Inflammatory macrophage treated with lipopolysaccharide for 1 hour (primary cell): Measurements from ENCODE around the gene INPP5A.
"Not testable (repeated sequence)": the region's sequence is repeated elsewhere in the genome, so short reads cannot be mapped to it uniquely, and the experiment has no call there.

Experiments
- DNase-seq, 2 donors: peaks; one replicate each; pipeline ENCODE4 v3.0.0-alpha.2; 2020 to 2022

Gene INPP5A

DNA sequence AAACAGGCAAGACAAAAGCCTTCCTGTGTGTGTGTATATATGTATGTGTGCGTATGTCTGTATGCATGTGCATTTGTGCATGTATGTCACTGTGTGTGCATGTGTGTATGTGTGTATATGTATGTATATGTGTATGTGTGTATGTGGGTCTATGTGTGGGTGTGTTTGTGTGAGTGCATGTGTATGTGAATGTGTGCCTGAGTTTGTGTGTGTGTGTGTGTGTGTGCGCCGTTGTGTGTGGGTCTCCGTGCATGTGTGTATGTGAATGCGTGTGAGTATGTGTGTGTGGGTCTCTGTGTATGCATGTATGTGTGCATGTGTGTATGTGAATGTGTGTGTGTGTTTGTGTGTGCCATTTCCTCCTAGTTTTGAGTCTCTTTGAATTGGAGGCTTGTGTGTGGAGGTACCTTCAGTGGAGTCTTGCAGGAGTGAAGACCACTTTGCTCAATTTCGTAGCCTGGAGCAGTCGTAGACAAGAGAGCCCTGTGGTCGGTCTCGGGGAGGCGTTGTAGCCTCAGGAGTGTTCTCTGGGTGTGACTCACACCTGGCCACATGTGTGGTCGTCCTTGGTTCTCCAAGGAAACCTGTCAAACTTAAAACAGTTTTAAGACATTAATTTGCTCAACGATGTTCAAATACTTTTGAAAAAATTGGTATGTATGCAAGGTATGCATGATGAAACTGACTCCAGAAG lies 28.1 kb downstream of the INPP5A start:
- DNase-seq, result no peak

- no peak for DNase-seq
Observed at GRCh38 chr10:132566892-132567291, 29.3 kb downstream of the INPP5A start.

DNA sequence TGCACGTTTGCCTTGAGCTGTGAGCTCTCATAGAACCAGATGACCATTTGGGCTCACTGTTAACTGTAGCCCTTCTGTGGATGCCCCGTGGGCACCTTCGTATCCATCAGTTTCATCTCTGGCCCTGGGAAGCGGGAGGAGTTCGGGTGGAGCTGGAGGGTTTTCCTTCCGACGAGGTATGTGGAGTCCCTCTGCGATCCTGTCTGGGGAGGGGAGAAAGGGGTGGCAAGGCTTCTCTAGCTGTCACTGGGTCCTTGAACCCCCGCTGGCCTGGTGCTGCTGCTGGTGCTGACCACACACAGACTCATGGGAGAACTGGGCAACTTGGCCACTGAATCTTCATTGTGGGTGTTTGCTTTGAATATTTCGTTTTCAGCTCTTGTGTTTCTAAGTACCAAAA lies 32.7 kb downstream of the INPP5A start:
- no peak for DNase-seq

DNA sequence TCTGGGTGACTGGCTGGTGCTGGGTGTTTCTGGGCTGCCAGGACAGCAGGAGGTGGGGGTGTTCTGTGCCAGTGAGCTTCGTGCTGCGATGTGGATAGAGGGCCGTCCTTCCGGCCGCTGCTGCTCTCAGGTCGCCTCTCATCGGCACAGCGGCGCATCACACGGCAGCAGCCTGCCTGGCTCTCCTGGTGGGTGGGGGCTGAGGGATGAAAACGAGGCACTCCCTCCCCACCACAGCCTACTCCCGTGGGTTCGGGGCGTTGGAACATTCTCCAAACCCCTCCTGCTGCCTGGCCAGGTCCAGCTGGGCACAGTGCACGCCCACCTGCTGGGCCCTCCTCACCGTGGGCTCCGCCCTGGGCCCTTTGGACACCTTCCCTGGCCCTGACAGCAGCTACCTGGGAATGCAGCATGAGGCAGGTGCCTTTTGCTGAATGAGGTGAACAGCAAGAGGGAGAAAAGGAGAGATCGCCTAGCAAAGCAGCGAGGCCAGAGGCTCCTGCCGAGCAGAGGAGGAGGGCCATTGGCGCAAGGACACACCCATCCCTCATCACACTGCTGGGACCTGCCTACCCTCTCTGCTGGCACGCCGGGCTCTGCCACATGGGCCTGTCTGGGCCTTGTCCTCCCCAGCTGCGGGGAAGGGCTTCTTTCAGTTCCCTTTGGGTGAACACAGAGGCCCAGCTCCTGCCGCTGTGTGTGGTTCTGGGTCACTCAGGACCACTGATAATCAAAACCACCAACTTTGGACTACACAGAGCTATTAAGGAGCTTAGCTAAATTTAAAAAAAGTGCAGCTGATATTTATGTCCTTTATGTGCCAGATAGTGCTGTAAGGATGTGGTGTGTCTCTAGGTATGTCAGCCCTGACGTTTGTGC lies 33.4 kb downstream of the INPP5A start:
- DNase-seq, result peak in 1 of 2 donors; percentile 38

- no peak for DNase-seq
Observed at GRCh38 chr10:132571650-132572544, 34.3 kb downstream of the INPP5A start.

- no peak for DNase-seq
Observed at GRCh38 chr10:132572545-132572937, 35.0 kb downstream of the INPP5A start.

DNA sequence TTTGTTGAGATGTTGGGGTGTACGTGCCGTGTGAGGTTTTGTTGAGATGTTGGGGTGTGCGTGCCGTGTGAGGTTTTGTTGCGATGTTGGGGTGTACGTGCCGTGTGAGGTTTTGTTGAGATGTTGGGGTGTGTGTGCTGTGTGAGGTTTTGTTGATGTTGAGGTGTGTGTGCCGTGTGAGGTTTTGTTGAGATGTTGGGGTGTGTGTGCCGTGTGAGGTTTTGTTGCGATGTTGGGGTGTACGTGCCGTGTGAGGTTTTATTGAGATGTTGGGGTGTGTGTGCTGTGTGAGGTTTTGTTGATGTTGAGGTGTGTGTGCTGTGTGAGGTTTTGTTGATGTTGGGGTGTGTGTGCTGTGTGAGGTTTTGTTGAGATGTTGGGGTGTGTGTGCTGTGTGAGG lies 35.4 kb downstream of the INPP5A start:
- not testable (repeated sequence) for DNase-seq

DNA sequence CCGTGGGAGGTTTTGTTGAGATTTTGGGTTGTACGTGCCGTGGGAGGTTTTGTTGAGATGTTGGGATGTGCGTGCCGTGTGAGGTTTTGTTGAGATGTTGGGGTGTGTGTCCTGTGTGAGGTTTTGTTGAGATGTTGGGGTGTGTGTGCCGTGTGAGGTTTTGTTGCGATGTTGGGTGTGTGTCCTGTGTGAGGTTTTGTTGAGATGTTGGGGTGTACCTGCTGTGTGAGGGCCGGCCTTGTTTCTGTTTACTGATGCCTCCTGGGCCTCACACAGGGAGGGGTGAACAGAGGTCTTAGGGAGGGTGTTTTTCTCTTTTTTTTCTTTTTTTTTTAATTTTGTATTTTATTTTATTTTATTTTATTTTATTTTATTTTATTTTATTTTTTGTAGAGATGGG lies 36.7 kb downstream of the INPP5A start:
- DNase-seq, result no peak

- no peak for DNase-seq
Observed at GRCh38 chr10:132574783-132575319, 37.3 kb downstream of the INPP5A start.

DNA sequence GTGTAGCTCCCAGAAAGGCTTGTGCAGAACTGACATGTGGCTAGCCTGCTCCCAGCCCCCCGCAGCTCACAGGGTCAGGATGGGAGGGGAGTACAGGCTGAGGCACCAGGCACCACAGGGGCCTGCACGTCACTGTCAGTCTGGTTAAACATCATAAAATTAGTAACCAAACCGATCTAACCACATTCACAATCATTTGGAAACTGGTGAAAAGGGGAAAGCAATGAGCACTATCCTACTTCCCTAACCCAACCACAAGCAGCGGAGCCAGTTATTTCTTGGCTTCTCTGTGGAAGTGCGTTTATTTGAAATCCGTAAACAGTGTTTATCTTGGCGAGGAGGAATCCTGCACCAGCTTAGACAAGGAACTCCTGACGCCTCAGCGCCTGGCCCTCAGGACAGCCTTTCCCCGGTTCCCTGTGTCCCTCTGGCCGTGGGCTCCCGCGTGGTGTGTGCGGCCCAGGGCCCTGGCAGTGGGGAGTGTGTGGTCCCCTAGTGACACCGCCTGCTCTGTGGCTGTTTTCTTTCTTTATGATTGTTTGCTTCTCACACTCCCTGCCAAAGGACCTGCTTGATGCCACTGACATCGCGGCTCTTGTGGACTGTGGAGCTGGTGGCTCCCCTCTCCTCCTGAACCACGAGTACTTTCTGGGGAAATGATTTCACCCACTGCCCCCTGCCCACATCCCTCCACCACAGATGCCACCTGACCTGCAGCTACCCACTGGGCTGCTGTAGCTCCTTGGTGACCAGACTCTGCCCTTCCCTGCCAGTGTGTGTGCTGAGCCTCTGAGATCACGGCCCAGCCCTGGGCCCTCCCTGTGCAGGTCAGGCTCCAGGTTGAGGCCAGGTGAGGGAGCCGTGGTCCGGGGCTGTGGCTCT lies 38.0 kb downstream of the INPP5A start:
- DNase-seq, result peak; percentile 72 to 81

DNA sequence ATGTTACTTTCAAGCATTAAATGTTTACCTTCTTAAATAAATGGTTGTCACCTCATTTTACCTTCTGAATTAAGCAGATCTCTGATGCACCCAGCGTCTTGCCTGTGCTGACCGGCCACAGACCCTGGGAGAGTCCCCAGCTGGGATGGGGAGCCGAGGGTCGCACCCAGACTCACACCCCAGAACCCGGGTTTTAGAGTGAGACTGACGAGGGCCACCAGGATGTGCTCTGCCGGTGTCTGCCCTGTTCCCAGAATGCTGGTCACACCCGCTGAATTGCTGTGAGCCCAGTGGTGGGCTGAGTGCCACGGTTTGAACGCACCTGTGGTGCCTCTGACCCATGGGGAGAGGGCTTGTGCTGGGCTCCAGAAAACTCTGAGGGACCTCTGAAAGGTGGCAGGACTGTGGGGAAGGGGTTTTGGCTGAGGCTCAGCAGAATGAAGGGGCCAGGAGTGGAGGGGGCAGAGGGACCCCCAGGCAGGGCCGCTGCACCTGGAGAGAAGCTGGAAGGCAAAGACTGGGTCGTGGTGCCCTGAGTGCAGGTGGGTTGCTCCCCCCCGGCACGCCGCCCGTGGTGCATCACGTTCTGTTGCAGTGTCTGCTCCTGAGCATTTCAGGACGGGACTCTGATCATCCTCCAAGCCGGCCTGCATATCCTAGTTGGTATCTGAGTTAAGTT lies 39.2 kb downstream of the INPP5A start:
- DNase-seq, result no peak

DNA sequence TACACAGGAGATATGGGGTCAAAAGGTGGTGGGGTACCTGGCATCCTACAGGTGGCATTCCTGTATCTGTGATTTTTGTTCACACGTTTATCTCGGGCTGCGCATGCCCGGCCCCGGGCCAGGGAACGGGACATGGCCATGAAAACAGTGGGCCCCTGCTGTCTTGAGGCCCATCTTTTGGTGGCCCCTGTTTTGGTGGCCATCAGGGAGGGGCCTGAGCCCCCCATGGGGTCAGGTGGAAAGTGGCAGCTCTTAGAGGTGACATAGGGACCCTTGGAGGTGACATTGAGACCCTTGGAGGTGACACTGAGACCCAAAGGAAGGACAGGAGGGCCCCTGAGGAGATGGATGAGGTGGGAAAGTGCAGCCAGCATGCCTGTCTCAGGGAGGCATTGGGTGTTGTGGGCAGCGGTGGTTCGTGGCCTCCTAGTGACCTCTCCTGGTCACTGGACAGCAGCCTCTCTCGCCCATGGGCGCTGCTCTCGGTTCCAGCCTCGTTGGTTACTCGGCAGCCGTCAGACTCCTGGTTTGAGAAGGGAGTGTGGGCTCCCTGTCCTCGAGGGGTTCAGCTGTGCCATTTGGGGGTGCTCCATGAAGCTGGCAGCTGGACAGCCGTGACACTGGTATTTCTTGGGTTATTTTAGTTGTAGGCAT lies 39.9 kb downstream of the INPP5A start:
- peak; percentile 19 to 36 for DNase-seq

GRCh38 chr10:132578287-132578951 lies 40.8 kb downstream of the INPP5A start:
- DNase-seq, result no peak

DNA sequence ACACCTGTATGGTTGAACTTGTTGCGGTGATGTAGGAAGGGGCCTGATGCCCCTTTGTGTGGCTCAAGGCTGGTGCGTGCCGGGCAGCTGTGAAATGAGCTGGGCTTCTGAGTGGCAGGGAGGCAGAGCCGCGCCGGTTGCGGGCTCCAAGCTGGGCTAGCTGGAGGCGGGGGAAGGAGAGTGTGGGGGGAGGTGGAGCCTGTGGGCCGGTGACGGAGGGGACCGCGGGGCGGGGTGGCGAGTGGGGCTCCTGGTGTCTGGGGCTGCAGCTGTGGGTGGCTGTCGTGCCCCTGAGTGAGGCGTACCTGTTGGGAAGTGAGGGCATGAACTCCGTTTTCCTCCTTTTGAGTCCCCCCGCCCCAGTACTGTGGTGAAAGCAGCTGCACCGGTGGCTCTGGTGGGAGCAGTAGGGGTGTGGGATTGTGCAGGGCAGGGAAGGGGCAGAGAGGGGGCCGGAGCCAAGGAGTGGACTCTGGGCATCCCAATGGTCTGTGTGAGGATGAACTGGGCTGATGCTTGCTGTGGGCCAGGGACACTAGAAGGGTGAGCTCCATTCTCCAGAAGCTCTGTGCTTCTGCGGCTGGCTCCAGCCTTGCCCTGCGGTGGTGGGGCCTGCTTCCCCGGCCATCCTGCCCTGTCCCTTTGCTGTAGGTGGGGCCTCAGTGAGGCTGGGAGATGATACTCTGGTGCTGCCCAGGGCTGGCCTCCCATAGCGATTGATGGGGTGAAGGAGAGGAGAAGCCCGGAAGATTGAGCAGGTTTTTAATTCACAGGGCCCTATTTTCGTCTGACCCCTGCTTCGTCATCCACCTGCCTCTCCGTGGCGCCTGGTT lies 41.7 kb downstream of the INPP5A start:
- no peak for DNase-seq

- DNase-seq, result no peak
Observed at GRCh38 chr10:132580143-132580542, 42.6 kb downstream of the INPP5A start.

GRCh38 chr10:132580617-132581016 lies 43.0 kb downstream of the INPP5A start:
- no peak for DNase-seq

DNA sequence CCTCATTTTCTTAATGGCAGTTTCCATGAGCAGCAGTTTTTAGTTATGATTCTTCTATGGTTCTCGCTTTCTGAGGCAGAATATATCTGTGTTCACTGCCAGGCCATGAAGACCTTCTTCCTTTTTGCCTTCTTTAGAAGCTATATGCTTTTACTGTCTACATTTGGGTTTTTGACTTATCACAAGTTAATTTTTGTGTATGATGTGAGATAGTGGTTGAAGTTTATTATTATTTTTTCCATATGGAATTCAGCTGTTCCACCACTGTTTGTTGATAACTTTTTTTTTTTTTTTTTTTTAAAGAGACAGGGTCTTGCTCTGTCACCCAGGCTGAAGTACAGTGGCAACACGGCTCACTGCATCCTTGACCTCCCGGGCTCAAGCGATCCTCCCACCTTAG lies 44.5 kb downstream of the INPP5A start:
- no peak for DNase-seq

DNA sequence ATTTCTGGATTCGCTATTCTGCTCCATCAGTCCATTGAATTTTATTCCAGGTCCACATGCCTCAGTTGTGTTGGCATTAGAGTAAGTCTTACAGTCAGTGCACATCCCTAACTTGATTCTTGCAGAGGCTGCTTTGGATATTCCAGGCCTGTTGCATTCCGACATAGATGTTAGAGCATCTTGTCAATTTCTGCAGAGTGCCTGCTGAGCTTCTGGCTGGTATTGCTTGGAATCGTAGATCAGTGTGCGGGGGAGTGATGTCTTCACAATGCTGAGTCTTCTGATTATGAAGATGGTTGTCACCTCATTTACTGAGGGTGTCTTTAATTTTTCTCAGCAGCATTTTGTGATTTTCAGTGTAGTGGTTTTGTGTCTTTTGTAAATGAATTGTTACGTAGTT lies 45.2 kb downstream of the INPP5A start:
- DNase-seq, result no peak

GRCh38 chr10:132583456-132583855 lies 45.9 kb downstream of the INPP5A start:
- DNase-seq, result no peak
